Skeletal muscle tissue (tissue), 4 donors: ENCODE data around the gene RNF169. TPM values are rescaled to one million over a fixed set of nuclear protein-coding genes. Genes with fewer than 3 reads are reported as not detected.

ENCODE experiments used
- H3K27ac ChIP-seq: one replicate; pipeline ENCODE4 v1.7.0; 2013; ENCODE audit warnings: mild to moderate bottlenecking, low read depth, low read length, inconsistent platforms
- H3K27me3 ChIP-seq, 3 donors: one replicate each; pipeline ENCODE4 v1.7.0; 2013; ENCODE audit warnings: low read length in 3 of 3; ENCODE audit not compliant: control insufficient read depth in 3 of 3, insufficient read depth in 3 of 3
- H3K36me3 ChIP-seq, 3 donors: one replicate each; pipeline ENCODE4 v1.7.0; 2013; ENCODE audit warnings: low read length in 3 of 3; ENCODE audit not compliant: control insufficient read depth in 3 of 3, insufficient read depth in 3 of 3
- H3K4me1 ChIP-seq, 3 donors: one replicate each; pipeline ENCODE4 v1.7.0; 2013; ENCODE audit warnings: low read length in 3 of 3, mild to moderate bottlenecking in 3 of 3; ENCODE audit not compliant: control insufficient read depth in 3 of 3, insufficient read depth in 3 of 3
- H3K4me3 ChIP-seq, 3 donors: one replicate each; pipeline ENCODE4 v1.7.0; 2013; ENCODE audit warnings: low read length in 3 of 3
- H3K9ac ChIP-seq, 3 donors: one replicate each; pipeline ENCODE4 v1.7.0; 2013; ENCODE audit warnings: low read length in 3 of 3, mild to moderate bottlenecking in 3 of 3, moderate library complexity in 2 of 3, low read depth in 1 of 3
- H3K9me3 ChIP-seq, 3 donors: one replicate each; pipeline ENCODE4 v1.7.0; 2013; ENCODE audit warnings: low read length in 3 of 3; ENCODE audit not compliant: control insufficient read depth in 3 of 3
- total RNA-seq: library from RNA; depleted of rRNA; stranded (reverse); fragments of >200 nt; gene quantifications from one replicate; pipeline ENCODE4 v1.2.3, GENCODE V29; 2014
- donor health status: Osteomylitis.

RNF169 gene
- total RNA-seq, 1 donor from 2014 or later: 18.3 TPM

DNA sequence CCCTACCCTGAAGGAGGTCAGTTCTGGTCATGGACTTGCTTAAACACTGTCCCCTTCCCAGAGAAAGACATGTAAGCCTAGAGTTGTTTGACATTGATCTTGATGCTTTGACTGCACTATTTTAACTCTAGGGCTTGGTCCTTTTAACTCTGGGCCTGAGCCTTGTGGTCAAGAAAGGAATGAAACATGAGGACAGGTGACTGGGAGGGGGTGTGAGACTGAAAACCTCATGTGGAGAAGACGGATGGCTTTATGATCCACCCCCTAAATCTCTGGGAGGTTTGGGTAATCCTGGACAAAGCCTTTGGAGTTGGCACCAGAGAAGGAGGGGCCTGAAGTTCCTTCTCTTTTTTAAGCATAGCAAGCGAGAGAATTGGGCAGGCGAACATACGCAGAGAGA is 35.0 kb upstream of the RNF169 start:
- Histone ChIP-seq H3K4me3 (no peak overlapping the region), H3K9me3 (no peaks in the 10 kb centered on the region), H3K4me1 (peaks cover 0 to 3% (median 0%) of the 10 kb centered on the region in 3 donors), H3K9ac (no peak overlapping the region), H3K27me3 (no peaks in the 10 kb centered on the region), H3K36me3 (no peaks in the 10 kb centered on the region), H3K27ac (no peak overlapping the region)

DNA sequence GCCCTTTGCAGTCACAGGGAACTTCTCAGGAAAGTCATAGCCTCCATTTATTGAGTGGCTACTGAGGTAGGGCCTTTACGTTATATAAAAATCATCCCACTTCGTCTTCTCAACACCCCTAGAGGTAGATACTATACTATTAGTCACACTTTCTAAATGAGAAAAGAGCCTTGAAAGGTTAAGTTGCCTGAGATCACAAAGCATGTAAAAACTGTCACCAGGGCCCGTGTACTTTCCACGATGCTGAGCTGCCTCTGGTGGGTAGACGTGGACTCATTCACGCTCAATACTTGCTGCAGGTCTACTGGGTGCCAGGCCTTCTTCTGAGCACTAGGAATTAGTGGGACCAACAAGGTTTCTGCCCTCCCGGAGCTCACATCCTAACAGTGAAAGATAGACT is 33.7 kb upstream of the RNF169 start:
- H3K36me3 ChIP-seq: no peaks in the 10 kb centered on the region
- no peaks in the 10 kb centered on the region for H3K9me3 ChIP-seq
- no peak overlapping the region for H3K9ac ChIP-seq
- no peak overlapping the region for H3K27ac ChIP-seq
- H3K27me3 ChIP-seq: no peaks in the 10 kb centered on the region
- peaks cover 0 to 3% (median 0%) of the 10 kb centered on the region in 3 donors for H3K4me1 ChIP-seq
- H3K4me3 ChIP-seq: no peak overlapping the region

DNA sequence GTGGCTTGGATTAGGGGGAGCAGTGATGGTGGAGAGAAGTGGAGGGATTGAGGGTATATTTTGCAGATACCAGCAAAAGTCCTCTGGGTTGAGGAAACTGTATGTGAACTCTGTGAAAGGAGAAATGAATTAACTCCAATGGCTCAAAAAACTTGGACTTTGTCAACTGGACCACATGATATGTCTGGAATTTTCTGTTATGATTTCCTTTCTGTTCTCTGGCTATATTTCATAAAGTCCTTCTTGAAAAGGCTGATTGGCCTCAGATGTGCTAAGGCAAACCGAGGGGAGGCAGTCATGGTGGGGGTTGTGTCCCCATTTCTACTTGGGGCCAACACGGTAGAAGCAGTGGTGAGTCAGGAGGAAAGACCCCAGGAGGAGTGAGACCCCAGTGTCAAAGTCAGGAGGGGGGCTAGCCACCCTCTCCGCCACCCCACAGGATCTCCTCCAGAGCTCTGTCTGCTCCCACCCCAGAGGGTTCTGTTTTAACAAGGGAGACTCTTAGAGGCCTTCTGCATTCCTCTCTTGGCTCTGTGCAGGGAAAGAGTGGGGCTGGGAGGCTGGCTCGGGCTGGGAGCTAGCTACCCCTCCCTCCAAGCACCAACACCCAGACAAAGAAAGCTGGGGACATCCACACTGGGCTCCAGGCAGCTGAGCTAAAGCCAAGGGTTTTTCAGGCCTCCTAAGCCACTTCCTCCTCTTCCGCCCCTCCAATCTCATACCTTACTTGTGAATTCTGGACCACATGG is 31.3 kb upstream of the RNF169 start:
- H3K9ac ChIP-seq: no peak overlapping the region
- H3K4me3 ChIP-seq: no peak overlapping the region
- H3K27ac ChIP-seq: no peak overlapping the region
- no peaks in the 10 kb centered on the region for H3K27me3 ChIP-seq
- H3K36me3 ChIP-seq: no peaks in the 10 kb centered on the region
- H3K4me1 ChIP-seq: peaks cover 12 to 19% (median 17%) of the 10 kb centered on the region in 3 donors
- no peaks in the 10 kb centered on the region for H3K9me3 ChIP-seq

DNA sequence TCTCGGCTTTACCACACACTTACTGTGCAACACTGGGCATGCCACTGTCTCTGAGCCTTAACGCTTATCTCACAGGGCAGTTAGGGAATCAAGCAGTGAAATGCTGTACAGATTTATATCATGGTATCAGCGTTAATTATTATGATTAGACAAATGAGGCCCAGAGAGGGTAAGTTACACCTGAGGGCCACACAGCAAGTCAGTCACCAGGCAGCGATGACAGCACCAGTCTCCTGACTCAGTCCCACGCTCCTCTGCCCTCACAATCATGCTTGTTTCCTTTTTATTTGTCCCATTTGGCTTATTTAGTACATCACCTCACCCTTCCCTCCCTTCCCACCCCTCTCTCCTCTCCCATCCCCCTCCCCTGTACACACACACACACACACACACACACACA is 29.6 kb upstream of the RNF169 start:
- no peaks in the 10 kb centered on the region for H3K9me3 ChIP-seq
- no peak overlapping the region for H3K27ac ChIP-seq
- H3K36me3 ChIP-seq: no peaks in the 10 kb centered on the region
- peaks cover 12 to 17% (median 15%) of the 10 kb centered on the region in 3 donors for H3K4me1 ChIP-seq
- no peaks in the 10 kb centered on the region for H3K27me3 ChIP-seq
- H3K4me3 ChIP-seq: no peak overlapping the region
- H3K9ac ChIP-seq: peak overlapping the region in 1 of 3 donors; percentile 3

DNA sequence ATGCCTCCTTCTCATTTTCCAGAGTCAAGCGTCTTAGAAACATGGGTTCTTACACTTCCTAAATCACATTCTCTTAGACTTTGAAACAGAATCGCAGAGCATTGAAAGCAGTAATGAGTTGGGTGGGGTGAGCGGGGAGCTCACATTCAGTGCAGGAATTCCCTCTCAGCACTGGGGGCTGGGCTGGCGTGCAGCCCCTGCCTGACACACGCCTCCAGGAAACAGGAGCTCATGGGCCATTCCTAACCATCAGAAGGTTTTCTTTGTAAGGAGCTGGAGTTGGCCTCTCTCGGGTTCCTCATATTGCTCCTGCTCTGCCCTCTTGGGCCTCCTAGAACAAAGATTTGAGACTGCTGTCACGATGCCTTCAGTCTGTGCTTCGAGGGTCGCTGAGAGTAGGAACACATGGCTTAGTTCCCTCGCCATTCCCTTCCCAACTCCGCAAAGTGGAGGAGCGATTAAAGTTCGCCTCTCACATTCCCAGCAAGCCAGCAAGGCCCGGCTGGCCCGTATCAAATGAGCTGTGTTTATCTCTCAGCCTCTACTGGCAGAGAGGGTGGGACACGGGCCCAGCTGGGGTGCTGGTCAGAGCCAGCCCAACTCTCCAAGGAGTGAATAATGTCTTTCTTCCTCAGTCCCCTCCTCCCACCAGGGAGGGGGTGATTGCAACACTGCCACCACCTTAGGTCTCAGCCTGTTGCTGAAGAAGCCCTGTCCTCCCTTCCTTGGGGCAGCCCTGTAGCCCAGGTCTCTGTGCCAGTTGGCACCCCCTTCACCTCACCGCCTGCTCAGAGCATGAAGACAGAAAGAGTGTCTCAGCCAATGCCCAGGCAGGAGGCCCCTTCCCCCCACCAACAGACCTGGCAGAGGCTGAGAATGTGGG is 27.8 kb upstream of the RNF169 start:
- peaks cover 12 to 19% (median 17%) of the 10 kb centered on the region in 3 donors for H3K4me1 ChIP-seq
- H3K9ac ChIP-seq: peak overlapping the region in 1 of 3 donors; percentile 27
- H3K9me3 ChIP-seq: no peaks in the 10 kb centered on the region
- H3K4me3 ChIP-seq: no peak overlapping the region
- no peaks in the 10 kb centered on the region for H3K36me3 ChIP-seq
- peak overlapping the region; percentile 57 for H3K27ac ChIP-seq
- H3K27me3 ChIP-seq: no peaks in the 10 kb centered on the region

DNA sequence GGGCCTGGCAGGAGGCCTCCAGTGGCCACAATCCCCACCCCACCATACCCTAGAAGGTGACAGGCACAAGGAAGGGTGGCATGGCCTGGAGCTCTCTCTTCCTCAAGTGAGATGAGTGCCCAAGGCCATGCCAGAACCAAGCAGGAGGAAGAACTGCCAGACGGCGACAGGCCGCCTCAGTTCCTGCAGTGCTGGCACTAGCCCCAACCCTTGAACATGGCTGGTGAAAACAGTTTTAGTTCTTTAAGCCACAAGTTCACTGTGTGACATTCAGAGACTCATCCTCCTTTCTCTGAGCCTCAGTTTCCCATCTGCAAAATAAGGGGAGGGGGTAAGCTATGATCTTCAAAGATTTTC is 27.2 kb upstream of the RNF169 start:
- Histone ChIP-seq H3K36me3 (no peaks in the 10 kb centered on the region), H3K27ac (peak overlapping the region; percentile 57), H3K4me3 (no peak overlapping the region), H3K27me3 (no peaks in the 10 kb centered on the region), H3K9me3 (no peaks in the 10 kb centered on the region), H3K4me1 (peaks cover 16 to 25% (median 22%) of the 10 kb centered on the region in 3 donors), H3K9ac (no peak overlapping the region)

DNA sequence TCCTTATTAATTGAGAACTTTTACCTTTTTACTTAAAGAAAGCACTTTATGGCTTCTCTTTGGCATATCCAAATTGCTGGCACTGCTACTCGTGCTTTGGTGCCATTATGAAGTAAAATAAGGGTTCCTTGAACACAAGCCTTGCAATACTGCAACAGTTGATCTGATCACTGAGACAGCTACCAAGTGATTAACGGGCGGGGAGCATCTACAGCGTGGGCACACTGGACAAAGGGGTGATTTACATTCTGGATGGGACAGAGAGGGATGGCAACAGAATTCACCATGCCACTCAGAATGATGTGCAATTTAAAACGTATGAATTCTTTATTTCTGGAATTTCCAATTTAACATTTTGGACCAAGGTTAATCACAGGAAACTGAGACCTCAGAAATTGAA is 25.1 kb upstream of the RNF169 start:
- Histone ChIP-seq H3K9me3 (no peaks in the 10 kb centered on the region), H3K27ac (no peak overlapping the region), H3K4me3 (no peak overlapping the region), H3K4me1 (peaks cover 18 to 28% (median 25%) of the 10 kb centered on the region in 3 donors), H3K9ac (no peak overlapping the region), H3K27me3 (no peaks in the 10 kb centered on the region), H3K36me3 (no peaks in the 10 kb centered on the region)

DNA sequence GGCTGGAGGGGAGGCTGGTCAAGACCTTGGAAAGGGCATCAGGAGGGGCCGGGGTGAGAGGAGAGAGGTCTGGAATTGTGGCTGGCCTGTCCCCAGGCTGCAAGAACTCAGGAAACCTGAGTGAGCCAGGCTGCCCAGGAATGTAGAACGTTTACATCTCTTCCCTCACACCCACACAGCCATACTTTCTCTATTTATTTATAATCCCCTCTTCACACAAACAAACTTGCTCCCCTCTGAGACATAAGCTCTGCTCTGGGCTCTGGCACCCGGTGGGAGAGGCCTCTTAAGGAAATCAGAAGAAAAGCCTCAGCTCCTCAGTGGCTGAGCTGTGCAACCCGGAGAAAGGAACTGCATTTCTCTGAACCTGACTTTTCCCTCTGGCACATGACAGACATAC is 22.9 kb upstream of the RNF169 start:
- Histone ChIP-seq H3K36me3 (no peaks in the 10 kb centered on the region), H3K27ac (no peak overlapping the region), H3K4me3 (no peak overlapping the region), H3K27me3 (peaks cover 11 to 12% (median 11%) of the 10 kb centered on the region in 3 donors), H3K4me1 (peaks cover 15 to 24% (median 22%) of the 10 kb centered on the region in 3 donors), H3K9me3 (no peaks in the 10 kb centered on the region), H3K9ac (no peak overlapping the region)

DNA sequence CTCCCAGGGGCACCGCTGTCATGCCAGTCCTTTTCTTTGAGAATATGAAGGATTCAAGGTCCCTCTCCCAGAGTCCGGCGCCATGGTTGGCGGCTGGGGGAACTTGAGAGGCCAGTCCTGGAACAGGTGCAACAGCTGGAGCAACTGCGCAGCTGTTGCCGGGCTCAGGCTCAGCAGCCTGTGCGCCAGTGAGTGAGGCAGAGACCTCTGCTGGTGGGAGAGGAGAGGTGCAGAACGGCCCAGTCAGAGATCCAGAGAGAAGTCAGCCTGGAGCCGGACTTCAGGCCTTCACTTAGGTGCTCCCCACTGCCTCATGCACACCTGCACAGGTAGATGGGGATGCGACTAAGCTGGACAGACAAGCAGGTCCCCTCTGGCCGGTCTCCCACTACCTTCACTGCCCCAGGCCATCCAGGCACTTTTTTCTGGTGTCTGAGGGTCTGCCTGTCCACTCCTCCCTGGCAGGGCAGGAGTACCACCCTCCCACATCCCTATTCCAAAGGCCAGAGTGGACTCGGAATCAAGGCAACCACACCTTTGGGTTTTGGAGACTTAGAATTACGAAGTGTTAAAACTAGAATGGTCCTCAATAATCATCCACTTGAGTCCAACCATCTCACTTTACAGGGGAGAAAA is 22.0 kb upstream of the RNF169 start:
- H3K9me3 ChIP-seq: no peaks in the 10 kb centered on the region
- peaks cover 13 to 21% (median 19%) of the 10 kb centered on the region in 3 donors for H3K4me1 ChIP-seq
- peaks cover 18 to 19% (median 18%) of the 10 kb centered on the region in 3 donors for H3K27me3 ChIP-seq
- peak overlapping the region in 1 of 3 donors; percentile 56 for H3K4me3 ChIP-seq
- peak overlapping the region in 2 of 3 donors; percentile 25 to 30 for H3K9ac ChIP-seq
- no peaks in the 10 kb centered on the region for H3K36me3 ChIP-seq
- H3K27ac ChIP-seq: no peak overlapping the region
